ENCODE data around the gene GBP7.

GRCh38 chr1:89211035-89211634, 35.3 kb upstream of the GBP7 start:
- no peak for TF ChIP-seq CREB5 (CRISPR knock-in tag; IDR thresholded peaks at IDR 0.05; ENCODE audit: low read depth)
- TF ChIP-seq ZC3H10 (CRISPR knock-in tag; IDR thresholded peaks at IDR 0.05): no peak

Data from SK-N-SH treated with all-trans-retinoic acid at 6 μM for 48 hours (cell line).